ENCODE measurements around the gene PRKAR1B. TPM values are rescaled to one million over a fixed set of nuclear protein-coding genes. Genes with fewer than 3 reads are reported as not detected.

Gene PRKAR1B
- total RNA-seq, 1 donor from 2014 or later, result 16.5 TPM

DNA sequence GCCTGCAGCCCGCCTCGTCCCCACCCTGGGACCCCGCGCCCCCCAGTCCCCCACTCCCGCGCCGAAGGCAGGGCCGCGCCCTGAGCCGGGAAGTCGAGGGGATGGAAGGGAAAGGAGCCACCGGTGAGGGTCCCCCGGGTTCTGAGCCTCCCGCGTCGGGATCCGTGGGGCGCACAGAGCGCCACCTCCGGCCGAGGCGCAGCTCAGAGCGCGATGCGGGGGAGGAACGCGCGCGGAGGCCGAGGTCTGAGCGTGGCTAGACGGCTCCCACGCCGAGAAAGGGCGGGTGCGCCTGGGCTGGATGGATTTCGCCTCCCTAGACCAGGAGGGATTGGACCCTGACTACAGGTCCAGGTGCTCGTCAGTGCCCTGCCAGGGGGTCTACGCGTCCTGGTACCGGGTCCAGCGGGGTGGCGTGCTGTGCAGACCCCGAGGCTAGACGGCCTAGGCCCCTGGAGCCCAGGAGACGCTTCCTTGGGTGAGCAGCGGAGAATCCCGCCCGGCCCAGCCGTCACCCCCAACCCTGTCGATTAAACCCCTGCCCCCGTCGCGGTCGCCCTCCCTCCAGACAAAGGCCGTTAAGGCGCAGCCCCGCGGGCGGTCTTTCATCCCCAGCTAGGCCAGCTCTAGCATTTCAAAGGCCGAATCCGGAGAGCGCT lies 206.4 kb downstream of the PRKAR1B start:
- ATAC-seq (ENCODE audit: poor library complexity), result no peak

GRCh38 chr7:519484-520390 lies 207.3 kb downstream of the PRKAR1B start, which contains the start of gene PDGFA:
TSS of gene PDGFA (minus strand) at chr7:519846. CDS start at chr7:519001, 845 bp downstream.
- ATAC-seq (ENCODE audit: poor library complexity), result peak; percentile 32
- intact Hi-C loops (cut with DNase I), result loop anchor here (5.0 to 10.0 kb wide), 3 partner anchors 125 to 213 kb away; no protein-coding TSS in a partner anchor
- DNase-seq, result peak; percentile 74

More for the DNA sequence above, 206.4 kb downstream of the PRKAR1B start:
- no peak for DNase-seq
- intact Hi-C loops (cut with DNase I), result loop anchor here (5.0 to 10.0 kb wide), 3 partner anchors 124 to 212 kb away; no protein-coding TSS in a partner anchor

GRCh38 chr7:518630-519483 lies 208.2 kb downstream of the PRKAR1B start:
- intact Hi-C loops (cut with DNase I), result no loop called here
- peak; percentile 88 for DNase-seq
- peak; percentile 64 for ATAC-seq (ENCODE audit: poor library complexity)

DNA sequence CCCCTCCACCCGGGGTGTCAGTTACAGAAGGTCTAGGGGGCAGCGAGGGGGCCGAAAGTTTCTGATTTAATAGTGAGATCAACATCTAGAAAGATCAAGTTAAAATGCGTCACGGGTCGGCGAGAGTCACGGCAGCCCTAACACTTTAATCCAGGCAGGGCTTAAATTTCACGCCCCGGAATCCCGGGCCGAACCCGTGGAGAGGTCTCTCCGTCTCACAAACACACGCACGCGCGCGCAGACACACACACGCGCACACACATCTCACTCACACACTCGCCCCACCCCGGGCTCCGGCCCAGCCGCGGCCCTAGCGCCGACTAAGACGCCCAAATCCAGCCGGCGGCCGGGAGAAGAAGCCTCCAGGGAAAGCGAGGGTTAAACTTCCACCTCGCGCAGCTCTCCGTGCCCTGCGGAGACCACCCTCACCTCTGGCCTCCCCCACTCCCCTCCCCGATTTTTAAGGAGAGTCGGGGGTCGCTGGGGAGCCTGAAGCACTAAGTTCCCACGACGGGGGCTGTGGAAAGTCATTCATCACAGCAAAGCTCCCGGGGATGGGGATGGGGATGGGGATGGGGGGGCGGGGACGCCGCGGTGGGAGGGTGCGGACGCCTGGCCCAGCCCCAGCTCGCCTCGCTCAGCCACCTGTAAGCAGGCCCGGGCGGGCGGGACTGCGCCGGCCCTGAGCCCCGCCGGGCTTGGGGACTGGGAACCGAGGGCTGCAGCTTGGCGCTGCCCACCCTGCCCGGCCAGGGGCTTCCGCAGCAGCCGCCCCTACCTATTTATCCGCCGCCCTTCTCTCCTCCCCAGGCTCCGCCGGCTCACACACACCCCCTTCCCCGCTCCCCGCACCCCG lies 209.1 kb downstream of the PRKAR1B start:
- intact Hi-C loops (cut with DNase I), result no loop called here
- DNase-seq (peak; percentile 81), ATAC-seq (ENCODE audit: poor library complexity) (peak; percentile 14)

GRCh38 chr7:516606-517456 lies 210.2 kb downstream of the PRKAR1B start:
- intact Hi-C loops (cut with DNase I), result no loop called here
- ATAC-seq (ENCODE audit: poor library complexity) (no peak), DNase-seq (peak; percentile 71)

GRCh38 chr7:516216-516605 lies 210.9 kb downstream of the PRKAR1B start:
- ATAC-seq (ENCODE audit: poor library complexity), result no peak
- DNase-seq, result no peak
- intact Hi-C loops (cut with DNase I), result no loop called here

GRCh38 chr7:515628-516027 lies 211.5 kb downstream of the PRKAR1B start:
- DNase-seq, result no peak
- no peak for ATAC-seq (ENCODE audit: poor library complexity)
- intact Hi-C loops (cut with DNase I), result no loop called here

GRCh38 chr7:514651-515598 lies 212.2 kb downstream of the PRKAR1B start:
- DNase-seq (peak; percentile 66), ATAC-seq (ENCODE audit: poor library complexity) (no peak)
- intact Hi-C loops (cut with DNase I), result no loop called here

- DNase-seq, result no peak
- ATAC-seq (ENCODE audit: poor library complexity), result no peak
- intact Hi-C loops (cut with DNase I), result no loop called here
Measured at GRCh38 chr7:514242-514641, 212.8 kb downstream of the PRKAR1B start.

DNA sequence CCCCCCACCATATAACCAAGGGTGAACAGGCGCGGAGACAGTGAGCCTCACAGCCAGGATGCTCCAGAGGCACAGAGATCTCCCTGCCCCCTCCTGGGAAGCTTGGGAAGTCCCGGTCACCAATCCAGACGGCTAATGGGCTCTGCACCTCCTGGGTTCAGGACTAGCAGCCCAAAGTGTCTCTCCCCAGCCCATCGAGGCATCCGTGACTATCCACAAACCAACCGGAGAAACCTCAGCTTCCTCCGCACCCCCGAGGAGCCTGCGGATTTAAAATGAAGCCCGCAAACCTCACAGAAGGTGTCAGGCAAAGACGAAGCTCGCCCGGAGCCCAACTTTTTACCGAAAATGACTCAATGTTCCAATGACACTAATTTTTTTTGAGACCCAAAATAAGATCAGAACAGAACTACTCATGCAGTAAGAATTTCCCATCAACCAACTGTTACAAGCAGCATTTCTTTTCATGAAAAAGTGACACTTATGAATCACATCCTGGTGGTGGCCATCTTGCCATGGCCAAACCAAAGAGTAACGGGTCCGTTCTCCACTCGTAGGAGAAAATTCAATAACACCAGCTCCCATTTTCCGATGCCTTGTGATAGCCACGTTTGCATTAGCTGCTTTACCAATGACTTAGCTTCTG lies 213.4 kb downstream of the PRKAR1B start:
- DNase-seq (no peak), ATAC-seq (ENCODE audit: poor library complexity) (no peak)
- intact Hi-C loops (cut with DNase I), result no loop called here

- DNase-seq (peak; percentile 68), ATAC-seq (ENCODE audit: poor library complexity) (peak; percentile 12)
- intact Hi-C loops (cut with DNase I), result no loop called here
Measured at GRCh38 chr7:512541-513311, 214.4 kb downstream of the PRKAR1B start.

GRCh38 chr7:512146-512510 lies 215.0 kb downstream of the PRKAR1B start:
- intact Hi-C loops (cut with DNase I), result no loop called here
- DNase-seq, result no peak

GRCh38 chr7:511476-512145 lies 215.5 kb downstream of the PRKAR1B start:
- intact Hi-C loops (cut with DNase I), result no loop called here
- DNase-seq, result no peak
- ATAC-seq (ENCODE audit: poor library complexity), result no peak

More at GRCh38 chr7:512146-512510, 215.0 kb downstream of the PRKAR1B start:
- no peak for ATAC-seq (ENCODE audit: poor library complexity)

DNA sequence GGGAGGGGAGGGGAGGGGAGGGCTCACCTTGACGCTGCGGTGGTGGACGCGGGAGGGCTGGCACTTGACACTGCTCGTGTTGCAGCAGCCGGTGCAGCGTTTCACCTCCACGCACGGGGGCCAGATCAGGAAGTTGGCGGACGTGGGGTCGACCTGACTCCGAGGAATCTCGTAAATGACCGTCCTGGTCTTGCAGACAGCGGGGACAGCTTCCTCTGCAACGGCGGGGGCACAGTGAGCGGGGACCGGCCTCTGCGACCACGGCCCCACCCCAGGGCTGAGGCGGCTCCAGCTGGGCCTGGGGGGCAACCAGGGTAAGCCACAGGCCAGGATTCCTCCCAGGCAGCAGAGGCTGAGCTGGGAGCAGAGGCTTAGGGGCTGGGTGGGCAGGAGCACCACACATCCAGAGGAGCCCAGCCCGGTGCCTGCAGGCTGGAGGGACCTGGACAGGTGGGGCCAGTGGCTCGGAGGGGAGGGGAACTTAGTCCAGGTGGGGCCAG lies 216.2 kb downstream of the PRKAR1B start:
- intact Hi-C loops (cut with DNase I), result no loop called here
- DNase-seq (peak; percentile 26), ATAC-seq (ENCODE audit: poor library complexity) (no peak)
